ENCODE data around the gene SGCB. TPM values are rescaled to one million over a fixed set of nuclear protein-coding genes. Genes with fewer than 3 reads are reported as not detected.

The SGCB gene
- total and polyA plus RNA-seq, 3 experiments from 2014 or later: 4.9 to 16.9 (median 15.3) TPM

DNA sequence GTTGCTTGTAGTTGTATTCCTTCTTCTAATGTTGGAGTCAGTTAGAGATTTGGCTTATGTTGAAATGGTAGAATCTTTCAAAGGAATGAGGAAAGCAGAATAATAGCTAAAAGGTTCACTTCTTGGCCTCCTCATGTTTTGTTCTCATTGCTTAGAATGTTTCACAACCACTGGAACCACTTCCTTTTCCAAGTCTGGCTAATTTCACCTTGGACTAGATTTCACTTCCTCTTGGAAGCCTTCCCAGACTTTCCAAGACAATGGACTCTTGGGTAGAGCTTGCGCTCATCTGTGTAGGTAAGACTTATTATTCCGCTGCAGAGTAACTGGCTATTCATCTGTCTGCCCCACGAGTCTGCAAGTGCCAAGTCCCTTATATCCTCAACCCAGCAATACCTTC is 21.3 kb upstream of the SGCB start:
- H3K9me3 ChIP-seq (ENCODE audit: low read length): no peaks in the 10 kb centered on the region
- H3K4me1 Mint-ChIP-seq: no peaks in the 10 kb centered on the region
- H3K36me3 Mint-ChIP-seq: no peaks in the 10 kb centered on the region
- H3K27me3 ChIP-seq (ENCODE audit: insufficient read depth, low read length, poor library complexity, severe bottlenecking): no peaks in the 10 kb centered on the region
- H3K4me1 ChIP-seq (ENCODE audit: insufficient read depth, low read length): no peaks in the 10 kb centered on the region
- H3K27ac Mint-ChIP-seq: no peak overlapping the region
- no peak overlapping the region for H3K4me3 Mint-ChIP-seq
- ChIA-PET CTCF (no interaction called here), POLR2A (no interaction called here)
- H3K9me3 Mint-ChIP-seq: no peaks in the 10 kb centered on the region
- H3K36me3 ChIP-seq (ENCODE audit: insufficient read depth, low read length): no peaks in the 10 kb centered on the region
- no peak overlapping the region for H3K27ac ChIP-seq (ENCODE audit: low read depth, low read length)
- DNase-seq: no peak
- H3K27me3 Mint-ChIP-seq: peaks cover 3 to 28% of the 10 kb centered on the region in 2 donors
- H3K4me3 ChIP-seq (ENCODE audit: low read length): no peak overlapping the region

DNA sequence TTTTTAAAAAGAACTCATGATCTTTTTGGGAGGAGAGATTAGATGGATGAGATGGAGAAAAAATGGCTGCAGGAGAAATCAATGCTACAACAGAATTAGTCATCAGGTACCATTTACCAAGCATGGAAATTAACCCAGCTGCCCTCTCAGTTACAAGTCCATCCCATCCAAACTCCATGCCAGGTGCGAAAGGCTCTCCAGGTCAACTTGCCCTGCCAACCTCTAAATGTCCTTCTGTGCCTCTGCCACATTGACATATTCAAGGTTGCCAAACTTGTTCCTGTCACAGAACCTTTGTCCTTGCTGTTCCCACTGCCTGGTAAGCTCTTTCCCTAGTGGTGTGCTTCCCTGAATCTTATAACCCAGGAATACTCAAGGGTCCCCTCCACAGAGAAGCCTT is 20.2 kb upstream of the SGCB start:
- Histone ChIP-seq H3K4me1 (ENCODE audit: insufficient read depth, low read length) (no peaks in the 10 kb centered on the region), H3K27ac (ENCODE audit: low read depth, low read length) (no peak overlapping the region), H3K9me3 (ENCODE audit: low read length) (no peaks in the 10 kb centered on the region), H3K36me3 (ENCODE audit: insufficient read depth, low read length) (no peaks in the 10 kb centered on the region), H3K4me3 (ENCODE audit: low read length) (no peak overlapping the region), H3K27me3 (ENCODE audit: insufficient read depth, low read length, poor library complexity, severe bottlenecking) (no peaks in the 10 kb centered on the region)
- ChIA-PET POLR2A (no interaction called here), CTCF (no interaction called here)
- Mint-ChIP-seq H3K4me1 (no peaks in the 10 kb centered on the region), H3K27ac (peak overlapping the region in 1 of 8 donors; percentile 59), H3K27me3 (peaks cover 6 to 39% of the 10 kb centered on the region in 2 donors), H3K36me3 (no peaks in the 10 kb centered on the region), H3K4me3 (no peak overlapping the region), H3K9me3 (no peaks in the 10 kb centered on the region)
- no peak for DNase-seq

DNA sequence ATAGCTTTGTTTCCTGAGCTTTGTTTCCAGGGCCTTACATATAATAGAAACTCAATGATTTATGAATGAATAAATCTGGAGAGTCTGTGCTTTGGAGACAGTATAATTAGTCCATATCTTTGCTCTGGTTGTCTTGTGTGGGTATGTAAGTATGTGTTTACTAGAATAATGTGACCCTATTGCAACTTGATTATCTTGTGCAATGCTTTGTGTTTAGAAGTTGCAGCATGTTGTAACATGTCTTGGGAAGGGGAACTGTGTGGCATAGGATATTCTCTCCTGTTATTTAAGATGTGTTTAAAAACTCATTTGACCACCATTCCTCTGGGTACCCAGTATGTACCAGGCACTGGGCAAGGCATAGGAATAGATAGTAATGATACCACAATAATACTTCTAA is 19.1 kb upstream of the SGCB start:
- H3K36me3 Mint-ChIP-seq: no peaks in the 10 kb centered on the region
- H3K4me1 Mint-ChIP-seq: peaks cover 5 to 6% (median 5%) of the 10 kb centered on the region in 3 donors
- H3K36me3 ChIP-seq (ENCODE audit: insufficient read depth, low read length): no peaks in the 10 kb centered on the region
- H3K27me3 Mint-ChIP-seq: peaks cover 12 to 49% of the 10 kb centered on the region in 2 donors
- H3K27ac Mint-ChIP-seq: no peak overlapping the region
- H3K4me3 ChIP-seq (ENCODE audit: low read length): no peak overlapping the region
- H3K27me3 ChIP-seq (ENCODE audit: insufficient read depth, low read length, poor library complexity, severe bottlenecking): peaks cover 4% of the 10 kb centered on the region
- ChIA-PET CTCF (no interaction called here), POLR2A (no interaction called here)
- H3K27ac ChIP-seq (ENCODE audit: low read depth, low read length): no peak overlapping the region
- no peaks in the 10 kb centered on the region for H3K9me3 ChIP-seq (ENCODE audit: low read length)
- no peaks in the 10 kb centered on the region for H3K4me1 ChIP-seq (ENCODE audit: insufficient read depth, low read length)
- H3K9me3 Mint-ChIP-seq: no peaks in the 10 kb centered on the region
- H3K4me3 Mint-ChIP-seq: no peak overlapping the region
- no peak for DNase-seq

DNA sequence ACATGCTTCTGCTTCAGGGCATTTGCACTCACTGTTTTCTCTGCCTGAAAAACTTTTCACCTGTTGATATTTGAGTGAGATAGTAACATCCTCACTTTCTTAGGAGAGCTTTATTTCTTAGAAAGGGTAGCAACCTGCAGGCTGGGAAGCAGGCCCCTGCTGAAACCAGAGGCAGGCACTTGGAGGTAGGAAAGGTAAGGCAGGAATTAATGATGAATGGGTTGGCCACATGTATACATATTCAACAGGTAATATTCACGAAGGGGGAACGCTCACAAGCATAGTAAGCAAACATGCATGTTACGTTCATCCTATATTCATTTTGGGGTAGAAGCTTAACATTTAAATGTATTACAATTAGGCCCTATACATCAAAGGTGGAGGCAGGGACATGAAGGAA is 16.2 kb upstream of the SGCB start:
- peaks cover 17 to 19% (median 17%) of the 10 kb centered on the region in 3 donors for H3K4me1 Mint-ChIP-seq
- POLR2A ChIA-PET: no interaction called here
- no peaks in the 10 kb centered on the region for H3K4me1 ChIP-seq (ENCODE audit: insufficient read depth, low read length)
- H3K9me3 Mint-ChIP-seq: no peaks in the 10 kb centered on the region
- H3K36me3 Mint-ChIP-seq: no peaks in the 10 kb centered on the region
- CTCF ChIA-PET: no interaction called here
- peaks cover 25 to 65% of the 10 kb centered on the region in 2 donors for H3K27me3 Mint-ChIP-seq
- H3K27ac ChIP-seq (ENCODE audit: low read depth, low read length): no peak overlapping the region
- no peak for DNase-seq
- H3K27ac Mint-ChIP-seq: no peak overlapping the region
- H3K36me3 ChIP-seq (ENCODE audit: insufficient read depth, low read length): no peaks in the 10 kb centered on the region
- no peaks in the 10 kb centered on the region for H3K9me3 ChIP-seq (ENCODE audit: low read length)
- H3K27me3 ChIP-seq (ENCODE audit: insufficient read depth, low read length, poor library complexity, severe bottlenecking): peaks cover 6% of the 10 kb centered on the region
- no peak overlapping the region for H3K4me3 Mint-ChIP-seq
- H3K4me3 ChIP-seq (ENCODE audit: low read length): no peak overlapping the region

DNA sequence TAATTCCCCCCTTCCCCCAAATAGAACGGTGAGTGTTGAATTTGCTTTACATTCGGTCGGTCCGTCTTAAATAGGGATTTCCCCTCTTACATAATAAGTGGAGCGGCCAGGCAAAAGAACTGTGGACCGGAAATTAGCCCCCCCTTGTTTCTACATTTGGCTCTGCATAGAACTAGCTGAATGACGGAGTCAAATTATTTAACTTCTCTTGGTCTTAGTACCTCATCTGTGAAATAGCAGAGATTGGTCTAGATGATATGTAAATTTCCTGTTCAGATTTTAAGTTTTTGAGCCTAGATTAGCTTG is 14.3 kb upstream of the SGCB start:
- no peak overlapping the region for H3K4me3 ChIP-seq (ENCODE audit: low read length)
- ChIA-PET CTCF (no interaction called here), POLR2A (no interaction called here)
- H3K27me3 ChIP-seq (ENCODE audit: insufficient read depth, low read length, poor library complexity, severe bottlenecking): peaks cover 12% of the 10 kb centered on the region
- no peaks in the 10 kb centered on the region for H3K36me3 ChIP-seq (ENCODE audit: insufficient read depth, low read length)
- no peaks in the 10 kb centered on the region for H3K9me3 ChIP-seq (ENCODE audit: low read length)
- Mint-ChIP-seq H3K9me3 (no peaks in the 10 kb centered on the region), H3K36me3 (peaks cover 0 to 2% (median 0%) of the 10 kb centered on the region in 3 donors), H3K4me3 (peak overlapping the region; percentile 27 to 72 (median 65)), H3K4me1 (peaks cover 17 to 19% (median 17%) of the 10 kb centered on the region in 3 donors), H3K27ac (no peak overlapping the region), H3K27me3 (peaks cover 37 to 78% of the 10 kb centered on the region in 2 donors)
- no peaks in the 10 kb centered on the region for H3K4me1 ChIP-seq (ENCODE audit: insufficient read depth, low read length)
- H3K27ac ChIP-seq (ENCODE audit: low read depth, low read length): no peak overlapping the region
- no peak for DNase-seq

DNA sequence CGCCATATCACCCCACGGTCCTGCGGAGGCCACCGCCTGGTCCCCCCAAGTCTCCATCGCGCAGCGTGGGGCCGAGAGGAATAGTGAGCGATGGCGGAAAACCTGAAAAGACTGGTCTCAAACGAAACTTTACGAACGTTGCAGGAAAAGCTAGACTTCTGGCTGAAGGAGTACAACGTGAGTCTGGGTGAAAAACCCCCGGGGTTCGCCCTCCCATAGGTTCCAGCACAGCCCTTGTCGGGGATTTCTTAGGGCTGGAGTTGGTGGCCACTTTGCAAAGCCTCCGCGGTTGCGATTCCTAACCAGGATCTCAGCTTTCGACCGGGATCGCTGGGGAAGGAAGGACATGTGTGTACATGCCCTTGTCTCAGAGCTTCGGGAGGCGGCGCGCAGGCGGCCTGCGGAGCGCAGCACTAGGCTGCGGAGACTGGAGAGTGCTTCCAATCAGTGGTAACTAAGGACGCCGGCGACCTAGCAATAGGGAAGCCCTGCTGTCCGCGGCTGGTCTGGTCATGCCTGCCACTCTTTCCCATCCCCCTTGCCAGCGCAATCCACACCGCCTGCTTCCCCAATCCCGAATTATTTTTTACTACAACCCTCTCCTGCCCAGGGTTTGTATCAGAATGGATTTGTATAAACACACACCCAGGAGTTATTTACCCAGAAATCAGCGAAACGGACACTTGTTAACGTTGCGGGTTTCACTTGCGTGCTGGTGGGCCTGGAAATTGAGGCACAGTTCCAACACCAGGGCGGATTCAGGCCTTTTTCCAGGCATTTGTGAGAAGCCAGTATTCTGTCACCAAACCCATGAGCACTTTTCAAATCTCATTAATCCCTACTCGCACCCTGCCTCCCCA is 13.7 kb upstream of the SGCB start:
- H3K27me3 ChIP-seq (ENCODE audit: insufficient read depth, low read length, poor library complexity, severe bottlenecking): peaks cover 12% of the 10 kb centered on the region
- POLR2A ChIA-PET: no interaction called here

DNA sequence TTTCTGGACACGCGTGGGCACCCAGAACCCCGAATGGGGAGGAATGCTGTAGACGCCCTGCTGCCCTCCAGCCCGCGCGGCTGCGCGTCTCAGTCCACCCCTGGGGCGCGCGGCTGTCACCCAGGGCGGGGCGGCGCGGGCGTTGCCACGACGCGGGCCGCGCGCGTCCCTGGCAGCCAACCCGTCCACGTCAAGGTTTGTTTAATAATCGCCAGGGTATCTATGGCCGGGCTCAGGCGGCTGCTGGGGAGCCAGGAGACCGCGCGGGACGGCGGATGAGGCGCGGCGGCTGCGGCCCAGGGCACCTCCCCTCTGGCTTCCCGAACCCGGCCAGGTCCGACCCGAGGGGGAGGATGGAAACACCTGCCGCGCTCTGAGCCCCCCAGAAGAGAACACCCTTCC is 13.1 kb upstream of the SGCB start, which contains the start of gene SPATA18:
TSS of gene SPATA18 (plus strand) at position 92 of the 402 bp plus-strand sequence. CDS start 401 bp downstream, outside the sequence.
- peaks cover 12% of the 10 kb centered on the region for H3K27me3 ChIP-seq (ENCODE audit: insufficient read depth, low read length, poor library complexity, severe bottlenecking)
- Mint-ChIP-seq H3K9me3 (no peaks in the 10 kb centered on the region), H3K27ac (no peak within 1 kb of the TSS), H3K27me3 (peaks cover 41 to 80% of the 10 kb centered on the region in 2 donors), H3K4me3 (peak within 1 kb of the TSS; percentile 54 to 87 (median 66)), H3K4me1 (peaks cover 17 to 19% (median 17%) of the 10 kb centered on the region in 3 donors), H3K36me3 (peaks cover 0 to 2% (median 0%) of the 10 kb centered on the region in 3 donors)
- no peak for DNase-seq
- H3K9me3 ChIP-seq (ENCODE audit: low read length): no peaks in the 10 kb centered on the region
- no peaks in the 10 kb centered on the region for H3K36me3 ChIP-seq (ENCODE audit: insufficient read depth, low read length)
- ChIA-PET CTCF (interaction anchor here (1.3 kb wide), 1 partner anchor 10 kb away, joined by 3 read pairs; no protein-coding TSS in a partner anchor), POLR2A (no interaction called here)
- no peak within 1 kb of the TSS for H3K4me3 ChIP-seq (ENCODE audit: low read length)
- H3K27ac ChIP-seq (ENCODE audit: low read depth, low read length): no peak within 1 kb of the TSS
- no peaks in the 10 kb centered on the region for H3K4me1 ChIP-seq (ENCODE audit: insufficient read depth, low read length)

More for the DNA sequence above, 13.7 kb upstream of the SGCB start:
- CTCF ChIA-PET: interaction anchor here (1.3 kb wide), 1 partner anchor 11 kb away, joined by 3 read pairs; no protein-coding TSS in a partner anchor
- no peak for DNase-seq
- H3K9me3 Mint-ChIP-seq: no peaks in the 10 kb centered on the region
- peaks cover 0 to 2% (median 0%) of the 10 kb centered on the region in 3 donors for H3K36me3 Mint-ChIP-seq
- H3K4me1 Mint-ChIP-seq: peaks cover 17 to 19% (median 17%) of the 10 kb centered on the region in 3 donors
- H3K4me3 Mint-ChIP-seq: peak overlapping the region; percentile 54 to 87 (median 67)
- peaks cover 40 to 78% of the 10 kb centered on the region in 2 donors for H3K27me3 Mint-ChIP-seq
- Histone ChIP-seq H3K4me1 (ENCODE audit: insufficient read depth, low read length) (no peaks in the 10 kb centered on the region), H3K27ac (ENCODE audit: low read depth, low read length) (no peak overlapping the region), H3K36me3 (ENCODE audit: insufficient read depth, low read length) (no peaks in the 10 kb centered on the region), H3K9me3 (ENCODE audit: low read length) (no peaks in the 10 kb centered on the region), H3K4me3 (ENCODE audit: low read length) (no peak overlapping the region)
- no peak overlapping the region for H3K27ac Mint-ChIP-seq

DNA sequence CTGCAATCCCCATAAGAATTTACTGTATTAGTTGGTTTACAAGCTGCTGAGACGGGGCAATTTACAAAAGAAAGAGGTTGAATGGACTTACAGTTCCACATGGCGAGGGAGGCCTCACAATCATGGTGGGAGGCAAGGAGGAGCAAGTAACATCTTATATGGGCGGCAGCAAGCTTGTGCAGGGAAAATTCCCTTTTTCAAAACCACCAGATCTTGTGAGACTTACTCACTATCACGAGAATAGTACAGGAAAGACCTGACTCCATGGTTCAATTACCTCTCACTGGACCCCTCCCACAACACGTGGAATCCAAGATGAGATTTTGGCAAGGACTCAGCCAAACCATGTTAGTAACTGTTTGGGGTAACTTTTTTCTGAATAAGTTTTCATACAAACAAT is 11.2 kb upstream of the SGCB start:
- Mint-ChIP-seq H3K27ac (no peak overlapping the region), H3K36me3 (peaks cover 0 to 2% (median 0%) of the 10 kb centered on the region in 3 donors), H3K9me3 (no peaks in the 10 kb centered on the region), H3K4me3 (no peak overlapping the region), H3K4me1 (peaks cover 17 to 19% (median 17%) of the 10 kb centered on the region in 3 donors), H3K27me3 (peaks cover 44 to 78% of the 10 kb centered on the region in 2 donors)
- ChIA-PET CTCF (no interaction called here), POLR2A (no interaction called here)
- no peaks in the 10 kb centered on the region for H3K9me3 ChIP-seq (ENCODE audit: low read length)
- H3K4me3 ChIP-seq (ENCODE audit: low read length): no peak overlapping the region
- no peaks in the 10 kb centered on the region for H3K36me3 ChIP-seq (ENCODE audit: insufficient read depth, low read length)
- no peaks in the 10 kb centered on the region for H3K4me1 ChIP-seq (ENCODE audit: insufficient read depth, low read length)
- H3K27me3 ChIP-seq (ENCODE audit: insufficient read depth, low read length, poor library complexity, severe bottlenecking): peaks cover 12% of the 10 kb centered on the region
- H3K27ac ChIP-seq (ENCODE audit: low read depth, low read length): no peak overlapping the region
- no peak for DNase-seq

All from CD8-positive, alpha-beta memory T cell (primary cell).